Adrenal gland (tissue), 5 donors: Measurements from ENCODE around the gene CENPC.

Experiments used
- POLR2A ChIP-seq, 2 donors: fragments of 450-650 bp; IDR thresholded peaks; one replicate each; pipeline ENCODE4 v1.6.1; 2017; ENCODE audit warnings: antibody characterized with exemption in 2 of 2, mild to moderate bottlenecking in 2 of 2, moderate library complexity in 1 of 2
- TF ChIP-seq, protein P1 (sequence below), 6 experiments: fragments of 450-650 bp in 4 of 6; fragments of 200-600 bp in 2 of 6; sonication (generic) in 1 of 6; IDR thresholded peaks; 1 replicate in 5 of 6; 2 replicates in 1 of 6; pipeline versions ENCODE4 v1.5.1 to v1.8.0; 2016 to 2021; ENCODE audit warnings: antibody characterized with exemption in 6 of 6, mild to moderate bottlenecking in 2 of 6, moderate library complexity in 1 of 6
- donor health status: DM: no; HTN: no; CAD: no.

DNA sequence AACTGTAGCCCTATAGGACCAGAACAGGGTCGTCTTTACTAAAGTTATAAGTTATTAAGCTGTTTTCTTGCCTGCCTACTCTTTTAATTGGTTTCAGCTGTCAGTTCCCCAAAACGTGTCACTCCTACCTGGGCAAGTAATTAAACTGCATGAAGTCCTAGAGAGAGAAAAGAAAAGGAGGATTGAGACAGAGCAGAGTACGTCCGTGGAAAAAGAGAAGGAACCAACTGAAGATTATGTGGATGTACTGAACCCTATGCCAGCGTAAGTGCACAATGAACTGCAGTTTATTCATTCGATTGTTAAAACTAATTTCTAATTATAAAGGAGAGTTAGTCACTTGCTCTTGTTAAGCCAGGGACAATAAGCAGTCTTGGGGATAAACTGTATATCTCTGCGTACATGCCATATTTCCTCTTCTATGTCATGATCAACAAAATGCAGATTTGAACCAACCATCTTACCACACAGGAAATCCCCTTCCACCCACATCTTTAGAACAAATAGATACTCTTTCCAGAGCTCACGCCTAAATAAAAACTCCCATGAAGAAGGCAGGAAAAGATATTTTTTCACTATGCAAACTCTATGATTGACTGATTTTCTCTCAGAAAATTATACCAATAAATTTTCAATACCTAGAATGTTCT is 36.0 kb upstream of the CENPC start:
- no peak for TF ChIP-seq POLR2A (IDR thresholded peaks at IDR 0.05)
- TF ChIP-seq, protein P1, sequence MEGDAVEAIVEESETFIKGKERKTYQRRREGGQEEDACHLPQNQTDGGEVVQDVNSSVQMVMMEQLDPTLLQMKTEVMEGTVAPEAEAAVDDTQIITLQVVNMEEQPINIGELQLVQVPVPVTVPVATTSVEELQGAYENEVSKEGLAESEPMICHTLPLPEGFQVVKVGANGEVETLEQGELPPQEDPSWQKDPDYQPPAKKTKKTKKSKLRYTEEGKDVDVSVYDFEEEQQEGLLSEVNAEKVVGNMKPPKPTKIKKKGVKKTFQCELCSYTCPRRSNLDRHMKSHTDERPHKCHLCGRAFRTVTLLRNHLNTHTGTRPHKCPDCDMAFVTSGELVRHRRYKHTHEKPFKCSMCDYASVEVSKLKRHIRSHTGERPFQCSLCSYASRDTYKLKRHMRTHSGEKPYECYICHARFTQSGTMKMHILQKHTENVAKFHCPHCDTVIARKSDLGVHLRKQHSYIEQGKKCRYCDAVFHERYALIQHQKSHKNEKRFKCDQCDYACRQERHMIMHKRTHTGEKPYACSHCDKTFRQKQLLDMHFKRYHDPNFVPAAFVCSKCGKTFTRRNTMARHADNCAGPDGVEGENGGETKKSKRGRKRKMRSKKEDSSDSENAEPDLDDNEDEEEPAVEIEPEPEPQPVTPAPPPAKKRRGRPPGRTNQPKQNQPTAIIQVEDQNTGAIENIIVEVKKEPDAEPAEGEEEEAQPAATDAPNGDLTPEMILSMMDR (IDR thresholded peaks at IDR 0.05) = no peak
